Raji (cell line): ENCODE data around the gene TLE3.

Experiments used
- POLR2A ChIP-seq: IDR thresholded peaks from 2 replicates; pipeline ENCODE4 v1.6.1; 2011; ENCODE audit warnings: low read depth, low read length, control low read depth; ENCODE audit not compliant: insufficient read depth

TLE3 gene

GRCh38 chr15:70083946-70084345 is 13.8 kb downstream of the TLE3 start:
- no peak for TF ChIP-seq POLR2A

GRCh38 chr15:70083418-70083817 is 14.3 kb downstream of the TLE3 start:
- TF ChIP-seq POLR2A: no peak

GRCh38 chr15:70082281-70082900 is 15.3 kb downstream of the TLE3 start:
- TF ChIP-seq POLR2A: no peak

GRCh38 chr15:70081612-70082011 is 16.1 kb downstream of the TLE3 start:
- no peak for TF ChIP-seq POLR2A

- no peak for TF ChIP-seq POLR2A
Measured at GRCh38 chr15:70080347-70080746, 17.4 kb downstream of the TLE3 start.

- TF ChIP-seq POLR2A: no peak
Measured at GRCh38 chr15:70079888-70080287, 17.8 kb downstream of the TLE3 start.

- no peak for TF ChIP-seq POLR2A
Measured at GRCh38 chr15:70078578-70079417, 18.9 kb downstream of the TLE3 start.

GRCh38 chr15:70077188-70078147 is 20.2 kb downstream of the TLE3 start:
- TF ChIP-seq POLR2A: no peak

- TF ChIP-seq POLR2A: no peak
Measured at GRCh38 chr15:70074380-70074779, 23.3 kb downstream of the TLE3 start.

GRCh38 chr15:70072479-70072878 is 25.2 kb downstream of the TLE3 start:
- no peak for TF ChIP-seq POLR2A

- no peak for TF ChIP-seq POLR2A
Measured at GRCh38 chr15:70071799-70072198, 25.9 kb downstream of the TLE3 start.

GRCh38 chr15:70069716-70070115 is 28.0 kb downstream of the TLE3 start:
- TF ChIP-seq POLR2A: no peak

- no peak for TF ChIP-seq POLR2A
Measured at GRCh38 chr15:70068783-70069565, 28.7 kb downstream of the TLE3 start.

- TF ChIP-seq POLR2A: no peak
Measured at GRCh38 chr15:70067681-70068080, 30.0 kb downstream of the TLE3 start.

- TF ChIP-seq POLR2A: no peak
Measured at GRCh38 chr15:70067011-70067410, 30.7 kb downstream of the TLE3 start.
